ENCODE data around the gene TPSAB1.

DNA sequence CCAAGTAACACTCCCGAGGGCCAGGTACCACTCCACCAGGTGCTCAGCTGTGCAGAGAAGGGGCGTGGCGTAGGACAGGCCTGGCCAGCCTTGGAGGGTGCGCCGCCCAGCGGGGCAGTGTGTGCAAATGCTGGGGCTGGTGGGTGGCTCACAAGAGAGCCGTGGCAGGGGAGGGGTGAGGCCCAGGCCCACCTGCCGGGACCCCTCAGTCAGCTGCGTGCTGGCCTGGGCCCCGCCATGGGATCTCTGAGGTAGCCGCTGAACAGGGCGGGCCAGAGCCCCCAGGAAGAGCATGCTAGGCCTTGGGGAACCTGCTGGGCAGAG lies 24.2 kb upstream of the TPSAB1 start:
- TF ChIP-seq CTCF (IDR thresholded peaks at IDR 0.05): no peak
- no peak for TF ChIP-seq POLR2A (IDR thresholded peaks at IDR 0.05)

All from ovary (tissue), 3 donors.